ENCODE data around the gene TLK2. TPM values are rescaled to one million over a fixed set of nuclear protein-coding genes. Genes with fewer than 3 reads are reported as not detected.
"Not testable (repeated sequence)": the region's sequence is repeated elsewhere in the genome, so short reads cannot be mapped to it uniquely, and the experiment has no call there.

Gene TLK2
- total and polyA plus RNA-seq, 4 donors, result 10.7 to 55.2 (median 31.0) TPM

DNA sequence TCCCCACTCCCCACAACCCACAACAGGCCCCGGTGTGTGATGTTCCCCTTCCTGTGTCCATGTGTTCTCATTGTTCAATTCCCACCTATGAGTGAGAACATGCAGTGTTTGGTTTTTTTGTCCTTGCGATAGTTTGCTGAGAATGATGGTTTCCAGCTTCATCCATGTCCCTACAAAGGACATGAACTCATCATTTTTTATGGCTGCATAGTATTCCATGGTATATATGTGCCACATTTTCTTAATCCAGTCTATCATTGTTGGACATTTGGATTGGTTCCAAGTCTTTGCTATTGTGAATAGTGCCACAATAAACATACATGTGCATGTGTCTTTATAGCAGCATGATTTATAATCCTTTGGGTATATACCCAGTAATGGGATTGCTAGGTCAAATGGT lies 82.3 kb downstream of the TLK2 start:
- not testable (repeated sequence) for H3K27ac ChIP-seq (ENCODE audit: low read depth in 1 of 2, low read length in 2 of 2); H3K4me1 ChIP-seq (ENCODE audit: control insufficient read depth in 1 of 2, insufficient read depth in 2 of 2, low read length in 2 of 2); H3K36me3 ChIP-seq (ENCODE audit: control insufficient read depth in 1 of 2, insufficient read depth in 2 of 2, low read length in 1 of 2); ATAC-seq (ENCODE audit: low FRiP score); H3K27me3 ChIP-seq (ENCODE audit: control insufficient read depth in 1 of 2, insufficient read depth in 2 of 2, low read length in 1 of 2); H3K9me3 ChIP-seq (ENCODE audit: control insufficient read depth, low read length); H3K4me3 ChIP-seq (ENCODE audit: low read length in 2 of 2); DNase-seq
- intact Hi-C loops (cut with DNase I), result loop anchor here in 1 of 2 donors (10.0 kb wide), 1 partner anchor 114 kb away; no protein-coding TSS in a partner anchor
- WGBS, 2 donors, result 96 to 100% methylated on average over 1 of the region's 2 CpGs

DNA sequence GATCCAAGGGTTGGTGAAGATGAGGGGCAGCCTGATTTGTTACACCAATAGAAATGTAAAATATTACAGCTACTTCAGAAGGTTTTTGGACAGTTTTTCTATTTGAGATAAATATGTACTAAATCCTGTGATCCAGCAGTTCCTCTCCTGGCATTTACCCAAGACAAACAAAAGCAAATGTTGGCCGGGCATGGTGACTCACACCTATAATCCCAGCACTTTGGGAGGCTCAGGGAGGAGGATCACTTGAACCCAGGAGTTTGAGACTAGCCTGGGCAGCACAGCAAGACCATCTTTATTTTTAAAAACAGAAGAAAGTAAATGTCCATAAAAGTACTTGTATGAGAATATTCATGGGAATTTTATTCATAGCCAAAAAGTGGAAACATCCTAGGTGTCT lies 84.0 kb downstream of the TLK2 start:
- DNase-seq (no peak), ATAC-seq (ENCODE audit: low FRiP score) (no peak)
- intact Hi-C loops (cut with DNase I), result loop anchor here in 1 of 2 donors (10.0 kb wide), 1 partner anchor 112 kb away; no protein-coding TSS in a partner anchor
- H3K27ac ChIP-seq (ENCODE audit: low read depth in 1 of 2, low read length in 2 of 2), result no peak overlapping the region
- no peaks in the 10 kb centered on the region for H3K4me1 ChIP-seq (ENCODE audit: control insufficient read depth in 1 of 2, insufficient read depth in 2 of 2, low read length in 2 of 2)
- no peaks in the 10 kb centered on the region for H3K27me3 ChIP-seq (ENCODE audit: control insufficient read depth in 1 of 2, insufficient read depth in 2 of 2, low read length in 1 of 2)
- no peak overlapping the region for H3K4me3 ChIP-seq (ENCODE audit: low read length in 2 of 2)
- H3K36me3 ChIP-seq (ENCODE audit: control insufficient read depth in 1 of 2, insufficient read depth in 2 of 2, low read length in 1 of 2), result peaks cover 2 to 3% of the 10 kb centered on the region in 2 donors
- WGBS, 2 donors, result 4% methylated on average over 1 of the region's 1 CpG
- H3K9me3 ChIP-seq (ENCODE audit: control insufficient read depth, low read length), result no peaks in the 10 kb centered on the region

DNA sequence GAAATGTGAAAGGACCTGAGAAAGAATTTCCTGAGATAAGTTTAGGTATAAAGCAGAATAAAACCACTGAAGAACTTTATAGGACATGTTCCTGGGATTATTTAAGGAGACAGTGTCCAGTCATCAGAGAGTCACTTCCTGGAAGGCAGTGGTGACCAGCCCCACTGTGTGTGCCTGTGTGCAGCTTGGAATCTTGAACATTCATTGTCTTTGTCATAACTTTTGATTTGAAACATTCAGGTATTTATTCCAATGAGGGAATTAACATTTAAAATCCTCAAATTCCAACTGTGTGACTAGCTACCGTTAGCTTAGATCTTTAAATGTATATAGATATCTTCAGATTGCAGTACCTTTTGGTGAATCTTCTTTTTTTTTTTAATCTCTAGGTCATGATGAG lies 87.2 kb downstream of the TLK2 start:
- ATAC-seq (ENCODE audit: low FRiP score) (no peak), DNase-seq (no peak)
- no peak overlapping the region for H3K4me3 ChIP-seq (ENCODE audit: low read length in 2 of 2)
- no peaks in the 10 kb centered on the region for H3K4me1 ChIP-seq (ENCODE audit: control insufficient read depth in 1 of 2, insufficient read depth in 2 of 2, low read length in 2 of 2)
- no peaks in the 10 kb centered on the region for H3K9me3 ChIP-seq (ENCODE audit: control insufficient read depth, low read length)
- intact Hi-C loops (cut with DNase I), result loop anchor here in 1 of 2 donors (10.0 kb wide), 1 partner anchor 109 kb away; no protein-coding TSS in a partner anchor
- WGBS, 2 donors, result 90 to 98% methylated on average over 1 of the region's 1 CpG
- H3K36me3 ChIP-seq (ENCODE audit: control insufficient read depth in 1 of 2, insufficient read depth in 2 of 2, low read length in 1 of 2), result peaks cover 2 to 3% of the 10 kb centered on the region in 2 donors
- H3K27me3 ChIP-seq (ENCODE audit: control insufficient read depth in 1 of 2, insufficient read depth in 2 of 2, low read length in 1 of 2), result no peaks in the 10 kb centered on the region
- H3K27ac ChIP-seq (ENCODE audit: low read depth in 1 of 2, low read length in 2 of 2), result no peak overlapping the region

DNA sequence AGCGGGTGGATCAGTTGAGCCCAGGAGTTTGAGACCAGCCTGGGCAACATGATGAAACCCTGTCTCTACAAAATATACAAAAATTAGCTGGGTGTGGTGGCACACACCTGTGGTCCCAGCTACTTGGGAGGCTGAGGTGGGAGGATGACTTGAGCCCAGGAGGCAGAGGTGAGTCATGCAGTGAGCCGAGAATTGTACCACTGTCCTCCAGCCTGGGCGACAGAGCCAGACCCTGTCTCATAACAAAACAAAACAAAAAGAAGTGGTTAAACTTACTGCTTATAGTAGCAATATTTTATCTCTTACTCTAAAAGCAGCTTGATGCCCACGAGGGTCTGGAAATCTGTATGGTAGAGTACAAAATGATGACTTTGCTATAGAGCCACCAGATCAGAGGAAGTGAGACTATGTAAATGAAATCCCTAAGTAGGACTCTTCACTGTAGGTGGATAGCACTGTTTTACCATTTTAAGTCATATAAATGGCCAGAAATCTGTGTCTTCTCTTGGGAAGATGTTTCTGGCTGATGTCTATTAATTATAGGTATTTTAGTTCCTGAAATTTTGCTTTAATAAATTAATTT lies 88.5 kb downstream of the TLK2 start:
- Histone ChIP-seq H3K4me3 (ENCODE audit: low read length in 2 of 2) (no peak overlapping the region), H3K27me3 (ENCODE audit: control insufficient read depth in 1 of 2, insufficient read depth in 2 of 2, low read length in 1 of 2) (no peaks in the 10 kb centered on the region), H3K27ac (ENCODE audit: low read depth in 1 of 2, low read length in 2 of 2) (no peak overlapping the region), H3K36me3 (ENCODE audit: control insufficient read depth in 1 of 2, insufficient read depth in 2 of 2, low read length in 1 of 2) (peaks cover 2 to 3% of the 10 kb centered on the region in 2 donors), H3K9me3 (ENCODE audit: control insufficient read depth, low read length) (no peaks in the 10 kb centered on the region), H3K4me1 (ENCODE audit: control insufficient read depth in 1 of 2, insufficient read depth in 2 of 2, low read length in 2 of 2) (no peaks in the 10 kb centered on the region)
- 83 to 85% methylated on average over 4 of the region's 4 CpGs for WGBS, 2 donors
- DNase-seq (no peak), ATAC-seq (ENCODE audit: low FRiP score) (no peak)
- intact Hi-C loops (cut with DNase I), result loop anchor here in 1 of 2 donors (10.0 kb wide), 1 partner anchor 108 kb away; no protein-coding TSS in a partner anchor

DNA sequence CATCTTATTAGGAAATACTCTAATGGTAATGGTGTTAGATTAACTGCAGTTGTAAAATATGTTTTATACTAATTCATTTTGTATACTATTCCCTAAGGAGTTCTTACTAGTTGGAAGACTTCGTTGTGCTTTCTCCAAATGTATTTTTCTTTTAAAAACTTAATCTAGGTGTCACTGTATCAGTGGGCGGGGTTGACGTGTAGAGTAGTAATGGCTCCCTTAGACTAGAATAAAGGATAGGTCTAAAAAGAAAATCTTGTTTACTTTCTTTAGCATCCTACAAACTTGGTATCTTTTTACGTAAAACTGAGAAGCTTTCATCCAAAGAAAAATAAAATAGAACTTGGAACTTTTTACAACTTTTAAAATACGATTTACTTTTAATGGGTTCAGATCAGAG lies 93.9 kb downstream of the TLK2 start:
- Histone ChIP-seq H3K27me3 (ENCODE audit: control insufficient read depth in 1 of 2, insufficient read depth in 2 of 2, low read length in 1 of 2) (no peaks in the 10 kb centered on the region), H3K36me3 (ENCODE audit: control insufficient read depth in 1 of 2, insufficient read depth in 2 of 2, low read length in 1 of 2) (no peaks in the 10 kb centered on the region), H3K4me1 (ENCODE audit: control insufficient read depth in 1 of 2, insufficient read depth in 2 of 2, low read length in 2 of 2) (no peaks in the 10 kb centered on the region), H3K9me3 (ENCODE audit: control insufficient read depth, low read length) (no peaks in the 10 kb centered on the region), H3K4me3 (ENCODE audit: low read length in 2 of 2) (no peak overlapping the region), H3K27ac (ENCODE audit: low read depth in 1 of 2, low read length in 2 of 2) (no peak overlapping the region)
- 52 to 57% methylated on average over 5 of the region's 5 CpGs for WGBS, 2 donors
- DNase-seq, result no peak
- intact Hi-C loops (cut with DNase I), result no loop called here
- ATAC-seq (ENCODE audit: low FRiP score), result no peak

DNA sequence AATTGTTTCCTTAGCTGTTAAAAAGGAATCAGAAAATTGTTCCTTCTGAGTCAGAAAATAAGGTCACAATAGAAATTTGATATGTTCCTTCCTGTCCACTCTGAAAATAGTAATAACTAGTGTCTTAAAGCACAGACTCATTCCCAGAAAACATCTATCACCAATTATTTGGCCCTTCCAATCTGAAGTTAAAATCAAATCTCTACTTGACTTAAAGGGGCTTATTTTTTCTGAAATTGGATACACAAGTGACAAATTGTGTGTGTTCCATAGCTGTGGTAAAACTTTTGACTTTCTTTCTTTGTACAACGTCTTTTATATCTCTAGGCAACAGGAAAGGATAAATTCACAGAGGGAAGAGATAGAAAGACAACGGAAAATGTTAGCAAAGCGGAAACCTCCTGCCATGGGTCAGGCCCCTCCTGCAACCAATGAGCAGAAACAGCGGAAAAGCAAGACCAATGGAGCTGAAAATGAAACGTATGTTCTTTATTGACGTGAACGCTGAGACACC lies 94.3 kb downstream of the TLK2 start:
- H3K4me3 ChIP-seq (ENCODE audit: low read length in 2 of 2), result no peak overlapping the region
- WGBS, 2 donors, result 66 to 74% methylated on average over 7 of the region's 7 CpGs
- H3K36me3 ChIP-seq (ENCODE audit: control insufficient read depth in 1 of 2, insufficient read depth in 2 of 2, low read length in 1 of 2), result no peaks in the 10 kb centered on the region
- no peaks in the 10 kb centered on the region for H3K27me3 ChIP-seq (ENCODE audit: control insufficient read depth in 1 of 2, insufficient read depth in 2 of 2, low read length in 1 of 2)
- intact Hi-C loops (cut with DNase I), result no loop called here
- H3K27ac ChIP-seq (ENCODE audit: low read depth in 1 of 2, low read length in 2 of 2), result no peak overlapping the region
- ATAC-seq (ENCODE audit: low FRiP score) (peak; percentile 38), DNase-seq (no peak)
- no peaks in the 10 kb centered on the region for H3K4me1 ChIP-seq (ENCODE audit: control insufficient read depth in 1 of 2, insufficient read depth in 2 of 2, low read length in 2 of 2)
- no peaks in the 10 kb centered on the region for H3K9me3 ChIP-seq (ENCODE audit: control insufficient read depth, low read length)

DNA sequence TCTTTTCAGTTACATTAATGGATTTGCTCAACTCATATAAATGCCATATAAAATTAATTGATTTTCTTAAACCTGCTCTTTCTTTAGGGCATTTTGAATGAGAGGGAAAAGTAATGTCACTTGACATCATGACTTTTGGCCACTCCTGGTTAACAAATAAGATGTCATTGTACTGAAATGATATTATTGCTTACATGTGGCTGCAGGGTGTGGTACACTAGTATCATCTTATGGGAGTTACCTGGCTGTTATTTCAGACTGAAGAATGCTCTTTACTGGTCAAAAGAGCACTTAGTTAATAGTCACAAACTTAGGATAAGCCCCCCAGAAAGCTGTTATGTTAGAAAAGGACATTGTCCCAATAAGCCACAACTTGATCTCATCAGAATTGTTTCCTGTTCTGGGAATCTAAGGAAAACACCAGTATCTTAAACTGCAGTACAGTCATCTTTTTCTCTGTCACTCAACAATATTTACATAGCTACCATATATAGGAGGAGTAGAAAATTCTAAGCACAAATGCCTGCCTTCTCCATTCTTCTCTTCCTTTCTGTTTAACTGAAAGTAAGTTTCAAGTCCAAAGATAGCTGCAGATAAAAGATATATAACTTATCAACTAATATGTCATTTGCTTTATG lies 95.0 kb downstream of the TLK2 start:
- Histone ChIP-seq H3K36me3 (ENCODE audit: control insufficient read depth in 1 of 2, insufficient read depth in 2 of 2, low read length in 1 of 2) (no peaks in the 10 kb centered on the region), H3K27me3 (ENCODE audit: control insufficient read depth in 1 of 2, insufficient read depth in 2 of 2, low read length in 1 of 2) (no peaks in the 10 kb centered on the region), H3K9me3 (ENCODE audit: control insufficient read depth, low read length) (no peaks in the 10 kb centered on the region), H3K27ac (ENCODE audit: low read depth in 1 of 2, low read length in 2 of 2) (no peak overlapping the region), H3K4me3 (ENCODE audit: low read length in 2 of 2) (no peak overlapping the region), H3K4me1 (ENCODE audit: control insufficient read depth in 1 of 2, insufficient read depth in 2 of 2, low read length in 2 of 2) (no peaks in the 10 kb centered on the region)
- DNase-seq (no peak), ATAC-seq (ENCODE audit: low FRiP score) (no peak)
- intact Hi-C loops (cut with DNase I), result no loop called here

DNA sequence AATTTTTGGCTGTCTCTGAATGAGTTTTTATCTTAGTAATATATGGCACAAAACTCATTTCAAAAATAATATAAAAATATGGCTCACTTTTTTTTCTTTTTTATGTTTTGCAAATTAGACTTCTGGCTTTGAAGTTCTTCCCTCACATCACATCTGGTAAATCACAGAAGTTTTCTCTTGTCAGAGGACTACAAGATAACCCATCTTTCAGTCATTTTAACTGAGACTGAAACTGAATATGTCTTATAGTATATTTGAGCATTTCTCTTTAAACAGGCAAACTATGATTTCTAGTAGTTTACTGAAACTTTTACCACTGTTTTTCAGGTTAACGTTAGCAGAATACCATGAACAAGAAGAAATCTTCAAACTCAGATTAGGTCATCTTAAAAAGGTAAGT lies 97.8 kb downstream of the TLK2 start:
- 78 to 85% methylated on average over 1 of the region's 1 CpG for WGBS, 2 donors
- Histone ChIP-seq H3K9me3 (ENCODE audit: control insufficient read depth, low read length) (no peaks in the 10 kb centered on the region), H3K27ac (ENCODE audit: low read depth in 1 of 2, low read length in 2 of 2) (no peak overlapping the region), H3K27me3 (ENCODE audit: control insufficient read depth in 1 of 2, insufficient read depth in 2 of 2, low read length in 1 of 2) (no peaks in the 10 kb centered on the region), H3K4me1 (ENCODE audit: control insufficient read depth in 1 of 2, insufficient read depth in 2 of 2, low read length in 2 of 2) (no peaks in the 10 kb centered on the region), H3K4me3 (ENCODE audit: low read length in 2 of 2) (no peak overlapping the region), H3K36me3 (ENCODE audit: control insufficient read depth in 1 of 2, insufficient read depth in 2 of 2, low read length in 1 of 2) (no peaks in the 10 kb centered on the region)
- intact Hi-C loops (cut with DNase I), result no loop called here
- no peak for DNase-seq
- no peak for ATAC-seq (ENCODE audit: low FRiP score)

Measured in aorta (tissue), 5 donors.